GM19238 (cell line): Measurements from ENCODE around the gene NAALADL2.
"Not testable (repeated sequence)": the region's sequence is repeated elsewhere in the genome, so short reads cannot be mapped to it uniquely, and the experiment has no call there.

Experiments used
- DNase-seq: peaks from one replicate; pipeline ENCODE4 v3.0.0; 2011; ENCODE audit warnings: low spot score; ENCODE audit not compliant: insufficient read length

The NAALADL2 gene

DNA sequence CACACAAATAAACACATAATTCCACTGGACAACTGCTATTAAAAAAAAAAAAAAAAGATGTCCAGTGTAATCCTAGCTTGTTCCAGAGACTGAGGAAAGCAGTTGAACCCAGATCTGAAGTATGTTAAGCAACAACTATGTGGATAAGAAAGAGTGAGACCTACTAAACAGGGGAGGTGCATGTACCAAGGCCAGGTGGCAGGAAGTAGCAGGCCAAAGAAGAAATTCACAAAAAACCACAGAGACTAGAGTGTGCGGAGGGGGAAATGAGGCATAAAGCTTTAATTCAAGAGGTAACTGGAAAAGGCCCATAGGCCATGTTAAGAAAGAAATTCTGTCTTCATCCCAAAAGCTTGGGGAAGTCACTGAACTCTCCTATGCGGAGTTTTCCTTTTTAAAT is 490.0 kb downstream of the NAALADL2 start:
- DNase-seq = no peak

GRCh38 chr3:175355801-175356335 is 496.7 kb downstream of the NAALADL2 start:
- DNase-seq = no peak

GRCh38 chr3:175356899-175357324 is 497.8 kb downstream of the NAALADL2 start:
- DNase-seq = no peak

- DNase-seq = no peak
Observed at GRCh38 chr3:175357758-175358157, 498.6 kb downstream of the NAALADL2 start.

DNA sequence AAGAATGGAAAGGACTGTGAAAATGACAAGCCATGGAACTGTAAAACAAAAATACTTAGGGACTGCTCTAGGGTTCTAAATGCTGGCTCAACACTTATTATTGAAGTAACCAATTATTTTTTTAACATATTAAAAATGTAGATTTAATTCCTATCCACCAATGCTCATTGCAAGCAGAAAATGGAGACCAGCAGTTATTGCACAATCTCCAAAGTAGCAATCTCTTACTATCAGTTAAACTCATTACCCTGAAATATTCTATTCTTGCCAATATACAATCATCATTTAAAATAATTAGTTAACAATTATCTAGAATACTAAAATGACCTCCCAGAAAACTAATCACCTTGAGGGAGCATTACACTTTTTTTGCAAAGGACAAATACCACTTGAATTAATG is 499.8 kb downstream of the NAALADL2 start:
- no peak for DNase-seq

- not testable (repeated sequence) for DNase-seq
Observed at GRCh38 chr3:175370426-175370825, 511.3 kb downstream of the NAALADL2 start.

DNA sequence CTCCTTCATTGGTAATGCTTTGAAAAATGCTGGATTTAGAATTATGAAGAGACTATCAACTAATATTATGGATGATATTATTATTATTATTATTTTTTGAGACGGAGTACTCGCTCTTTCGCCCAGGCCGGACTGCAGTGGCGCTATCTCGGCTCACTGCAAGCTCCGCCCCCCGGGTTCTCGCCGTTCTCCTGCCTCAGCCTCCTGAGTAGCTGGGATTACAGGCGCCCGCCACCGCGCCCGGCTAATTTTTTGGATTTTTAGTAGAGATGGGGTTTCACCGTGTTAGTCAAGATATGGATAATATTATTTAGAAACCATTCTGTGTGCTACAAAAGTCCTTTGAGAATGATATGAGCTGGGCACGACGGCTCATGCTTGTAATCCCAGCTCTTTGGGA is 512.1 kb downstream of the NAALADL2 start:
- DNase-seq = not testable (repeated sequence)

GRCh38 chr3:175374705-175375104 is 515.6 kb downstream of the NAALADL2 start:
- no peak for DNase-seq

GRCh38 chr3:175378348-175378747 is 519.2 kb downstream of the NAALADL2 start:
- DNase-seq = no peak

- DNase-seq = no peak
Observed at GRCh38 chr3:175381685-175382084, 522.6 kb downstream of the NAALADL2 start.

DNA sequence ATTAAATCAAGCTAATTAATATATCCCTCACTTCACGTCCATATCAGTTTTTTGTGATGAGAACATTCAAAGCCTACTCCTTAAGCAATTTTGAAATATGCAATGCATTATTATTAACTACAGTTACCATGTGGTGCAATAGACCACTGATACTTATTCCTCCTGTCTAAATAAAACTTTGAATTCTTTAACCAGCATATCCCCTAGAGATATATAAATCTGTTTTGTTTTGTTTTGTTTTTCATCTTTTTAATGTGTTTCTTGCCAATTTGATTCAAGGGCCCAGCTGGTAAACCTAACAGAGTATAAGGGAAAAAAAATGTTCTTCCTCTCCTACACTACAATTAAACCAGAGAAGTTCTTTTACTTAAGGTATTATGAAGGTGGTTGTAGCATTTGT is 524.2 kb downstream of the NAALADL2 start:
- DNase-seq = no peak

- DNase-seq = no peak
Observed at GRCh38 chr3:175383813-175384212, 524.7 kb downstream of the NAALADL2 start.

- DNase-seq = no peak
Observed at GRCh38 chr3:175384569-175384968, 525.4 kb downstream of the NAALADL2 start.

DNA sequence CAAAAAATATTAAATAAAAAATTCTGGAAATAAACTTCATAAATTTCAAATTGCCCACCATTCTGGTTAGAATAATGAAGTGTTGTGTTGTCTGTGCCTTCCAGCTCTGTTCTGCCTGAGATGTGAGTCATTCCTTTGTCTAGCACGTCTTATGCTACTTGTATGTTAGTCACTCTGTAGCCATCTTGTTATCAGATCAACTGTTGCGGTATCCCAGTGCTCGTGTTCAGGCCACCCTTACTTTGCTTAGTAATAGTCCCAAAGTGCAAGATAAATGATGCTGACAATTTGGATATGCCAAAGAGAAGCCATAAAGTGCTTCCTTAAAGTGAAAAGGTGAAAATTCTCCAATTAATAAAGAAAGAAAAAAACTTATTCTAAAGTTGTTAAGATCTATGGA is 527.5 kb downstream of the NAALADL2 start:
- DNase-seq = no peak

DNA sequence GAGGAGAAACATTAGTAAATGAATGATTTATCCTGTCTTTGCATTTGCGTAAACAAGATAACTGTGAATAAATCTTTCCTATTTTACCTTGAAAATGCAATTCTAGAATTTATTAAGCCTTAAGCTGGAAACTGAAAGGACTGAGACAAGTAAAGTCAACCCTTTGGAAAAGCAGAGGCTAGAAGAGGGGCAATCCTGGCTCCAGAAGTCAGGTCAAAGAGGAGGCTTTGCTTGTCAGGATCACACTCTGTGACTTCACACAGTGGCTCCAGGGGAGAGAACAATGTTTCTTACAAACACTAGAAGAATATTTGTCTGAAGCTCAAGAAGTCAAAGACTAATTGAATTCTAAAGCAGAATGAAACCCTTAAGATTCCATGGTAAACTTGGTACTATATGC is 530.4 kb downstream of the NAALADL2 start:
- DNase-seq = no peak

DNA sequence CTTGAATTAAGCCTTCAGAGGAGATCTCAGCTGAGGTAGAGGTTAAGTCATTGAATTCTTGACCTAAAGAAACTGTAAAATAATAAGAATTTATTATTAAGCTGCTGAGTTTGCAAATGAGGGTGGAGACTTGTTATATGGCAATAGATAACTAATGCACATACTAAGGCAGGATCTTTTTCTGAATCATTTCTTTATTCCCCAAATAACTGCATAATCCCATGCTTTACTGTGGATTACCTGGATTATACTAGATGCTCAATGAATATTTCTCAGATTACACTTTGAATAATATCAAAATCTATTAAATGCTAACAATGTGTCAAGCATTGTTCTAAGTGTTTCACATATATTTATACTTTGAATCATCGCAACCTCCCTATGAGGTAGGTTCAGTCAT is 532.5 kb downstream of the NAALADL2 start:
- DNase-seq = no peak

DNA sequence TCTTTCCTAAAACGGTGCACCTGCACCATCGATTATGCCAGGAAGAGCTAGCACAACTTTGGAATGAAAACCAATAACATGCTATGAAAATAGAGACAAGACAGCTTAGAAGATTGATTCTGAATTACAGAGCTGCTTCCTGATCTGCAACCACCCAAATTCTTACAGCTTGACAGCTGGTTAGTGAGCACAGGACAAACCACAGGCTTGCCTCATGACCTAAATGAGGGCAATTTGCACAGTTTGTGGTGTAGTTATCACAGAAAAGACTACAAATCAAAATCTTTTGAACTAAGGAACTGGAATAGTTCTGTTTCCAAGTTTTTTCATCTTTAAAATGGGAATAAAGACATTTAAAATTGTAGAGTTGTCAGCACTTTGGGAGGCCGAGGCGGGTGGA is 533.5 kb downstream of the NAALADL2 start:
- DNase-seq = no peak

- DNase-seq = no peak
Observed at GRCh38 chr3:175397372-175397771, 538.2 kb downstream of the NAALADL2 start.

- no peak for DNase-seq
Observed at GRCh38 chr3:175398676-175399075, 539.5 kb downstream of the NAALADL2 start.

DNA sequence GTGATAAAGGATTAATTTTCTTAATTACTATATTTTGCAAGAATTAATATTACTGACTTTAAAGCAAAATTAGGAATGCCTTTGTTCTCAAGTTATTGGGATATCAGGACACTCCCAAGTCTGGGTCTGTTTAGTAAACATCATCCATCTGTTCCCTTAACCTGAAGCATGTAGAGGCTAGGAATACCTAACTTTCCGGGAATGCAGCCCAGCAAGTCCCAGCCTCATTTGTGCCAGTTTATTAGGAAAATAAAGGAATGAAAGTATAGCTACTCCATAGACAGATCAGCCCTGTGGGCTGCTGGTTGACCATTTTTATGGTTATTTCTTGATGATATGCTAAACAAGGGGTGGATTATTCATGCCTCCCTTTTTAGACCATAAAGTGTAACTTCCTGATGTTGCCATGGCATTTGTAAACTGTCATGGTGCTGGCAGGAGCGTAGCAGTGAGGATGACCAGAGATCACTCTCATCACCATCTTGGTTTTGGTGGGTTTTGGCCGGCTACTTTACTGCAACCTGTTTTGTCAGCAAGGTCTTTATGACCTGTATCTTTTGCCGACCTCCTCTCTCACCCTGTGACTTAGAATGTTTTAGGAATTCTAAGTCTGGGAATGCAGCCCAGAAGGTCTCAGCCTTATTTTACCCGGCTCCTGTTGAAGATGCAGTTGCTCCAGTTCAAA is 540.2 kb downstream of the NAALADL2 start:
- no peak for DNase-seq

DNA sequence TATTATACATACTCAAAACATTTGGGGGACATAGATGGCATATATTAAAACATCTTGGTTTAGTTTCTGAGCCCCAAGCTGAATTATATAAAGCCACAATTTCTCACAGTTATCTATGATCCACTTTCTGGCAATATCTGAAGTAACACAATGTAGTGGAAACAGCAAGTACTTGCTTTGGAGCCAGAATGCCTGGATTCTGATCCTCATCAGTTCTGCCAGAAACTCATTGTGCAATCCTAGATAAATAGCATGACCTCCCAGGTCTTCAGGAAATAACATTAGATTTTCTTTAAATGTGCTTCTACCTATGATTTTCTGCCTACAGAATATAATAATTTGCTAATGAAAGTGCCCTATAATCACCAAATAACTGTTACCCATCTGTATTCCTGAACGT is 544.9 kb downstream of the NAALADL2 start:
- no peak for DNase-seq

DNA sequence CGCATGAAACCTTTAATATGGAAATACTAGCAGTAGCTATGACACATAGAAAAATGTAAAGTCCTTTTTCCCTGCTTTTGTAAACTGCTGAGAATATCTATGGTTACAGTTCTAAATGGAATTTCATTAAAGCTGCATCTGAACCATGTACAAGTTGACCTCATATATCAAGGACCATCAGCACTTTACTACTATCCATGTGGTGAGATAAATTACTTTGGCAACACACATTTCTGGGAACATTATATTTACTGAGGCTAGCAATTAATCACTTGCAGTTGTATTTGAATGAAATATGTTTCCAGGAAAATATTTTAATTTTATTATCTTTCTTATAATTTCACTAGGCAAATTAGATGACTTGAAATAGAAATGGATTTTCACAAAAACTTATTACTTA is 545.5 kb downstream of the NAALADL2 start:
- no peak for DNase-seq

DNA sequence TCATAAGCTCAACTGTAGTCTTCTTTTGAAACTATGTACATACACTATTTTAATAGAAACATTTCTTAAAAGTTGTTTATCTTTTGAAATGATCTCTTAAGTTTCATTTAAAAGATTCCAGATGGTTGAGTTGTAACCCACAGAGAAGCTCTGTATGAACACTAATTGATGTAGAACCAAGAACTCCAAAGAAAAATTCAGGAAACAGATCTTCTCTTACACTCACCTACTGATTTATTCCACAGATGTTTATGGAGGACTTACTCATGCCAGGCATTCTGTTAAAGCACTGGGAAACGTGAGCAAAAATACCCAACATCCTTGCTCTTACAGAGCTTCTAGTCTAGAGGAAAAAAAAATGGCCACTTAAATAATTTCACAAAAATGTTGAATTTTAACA is 551.1 kb downstream of the NAALADL2 start:
- no peak for DNase-seq
